NCI-H1930 (cell line): Measurements from ENCODE around the gene GALNT2.

ENCODE experiments used
- DNase-seq, 2 experiments: peaks; one replicate each; lab custom pipeline; 2025; lab: John Stamatoyannopoulos, UW

The GALNT2 gene

DNA sequence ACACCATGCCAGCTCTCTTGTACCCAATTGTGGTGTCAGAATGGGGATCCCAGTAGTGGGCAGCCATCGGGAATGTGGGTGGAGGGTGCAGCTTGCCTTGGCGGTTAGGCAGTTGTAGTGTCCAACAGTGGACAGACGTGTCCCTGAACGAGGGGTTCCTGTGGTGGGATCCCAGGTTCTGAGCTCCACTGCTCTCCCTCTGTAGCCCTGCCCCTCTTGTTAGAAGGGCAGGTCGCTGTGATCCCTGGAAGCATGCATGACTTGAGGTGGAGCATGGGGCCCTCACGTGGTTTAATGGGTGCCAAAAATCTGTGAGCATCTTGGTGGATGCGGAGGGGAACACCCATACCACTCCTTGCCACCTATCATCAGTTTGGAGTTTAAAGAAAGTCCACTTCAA is 4.3 kb downstream of the GALNT2 start:
- DNase-seq: no peak

- DNase-seq: no peak
These were observed 5.3 kb downstream of the GALNT2 start for GRCh38 chr1:230072296-230072695.

DNA sequence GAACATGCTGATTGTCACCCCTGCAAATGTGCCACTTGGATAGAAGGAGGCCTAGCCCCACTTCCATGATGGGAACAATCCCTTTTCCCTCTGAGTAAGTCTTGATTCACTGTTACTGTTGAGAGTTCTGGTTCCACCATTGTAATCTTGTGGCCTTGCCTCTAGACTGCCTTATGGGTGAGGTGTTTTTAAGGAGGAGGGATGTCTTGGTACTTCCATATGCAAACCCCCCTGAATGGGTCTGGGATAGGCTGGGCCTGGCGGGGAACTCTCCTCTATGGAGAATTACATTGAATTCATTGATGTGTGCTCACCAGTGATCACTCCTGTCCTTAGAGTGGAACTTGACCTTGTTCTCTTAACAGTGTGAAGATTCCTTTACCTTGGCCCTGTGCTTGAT is 5.8 kb downstream of the GALNT2 start:
- DNase-seq: no peak

DNA sequence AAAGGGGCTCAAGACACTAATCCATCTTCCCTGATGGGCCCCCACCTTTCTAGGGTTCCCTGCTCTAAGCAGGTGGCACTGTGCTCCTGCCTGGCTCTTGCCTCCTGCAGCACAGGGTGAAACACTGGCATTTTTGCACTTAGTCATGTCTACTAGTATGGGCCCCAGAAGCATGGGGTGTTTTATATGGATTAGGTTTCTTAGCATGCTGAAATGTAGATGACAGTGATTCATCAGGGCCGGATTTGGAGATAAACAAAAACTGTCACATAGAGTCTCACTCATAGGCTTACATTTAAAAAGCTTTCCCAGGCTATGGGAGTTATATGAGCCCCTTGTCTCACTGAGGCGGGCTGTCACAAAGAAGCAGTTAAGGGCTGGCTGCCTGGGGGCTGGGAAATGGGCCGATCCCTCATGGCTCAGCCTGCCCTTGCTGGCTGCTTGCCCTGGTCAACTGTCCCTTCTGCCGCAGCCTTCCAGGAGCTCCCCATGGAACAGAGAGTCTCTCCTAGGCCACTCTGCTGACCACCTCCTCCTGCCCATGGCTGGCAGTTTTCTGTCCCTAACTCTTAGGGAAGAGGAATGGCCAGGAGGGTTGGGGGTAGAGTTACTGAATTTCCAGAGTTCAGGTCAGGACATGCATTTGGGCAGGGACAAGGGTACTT is 6.5 kb downstream of the GALNT2 start:
- DNase-seq: no peak

DNA sequence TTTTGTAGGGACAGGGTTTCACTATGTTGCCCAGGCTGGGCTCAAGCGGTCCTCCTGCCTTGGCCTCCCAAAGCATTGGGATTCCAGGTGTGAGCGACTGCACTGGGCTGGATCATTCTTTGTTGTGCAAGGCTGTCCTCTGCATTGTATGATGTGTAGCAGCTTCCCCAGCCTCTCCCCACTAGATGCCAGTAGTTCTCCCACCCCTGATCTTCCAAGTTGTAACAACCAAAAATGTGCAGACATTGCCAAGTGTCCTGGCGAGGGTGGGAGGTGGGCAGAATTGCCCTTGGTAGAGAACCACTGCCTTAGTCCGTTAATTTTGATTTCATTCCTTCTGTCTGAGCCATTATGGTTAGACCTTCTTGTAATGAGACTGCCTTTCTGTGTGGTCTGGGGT is 7.2 kb downstream of the GALNT2 start:
- no peak for DNase-seq

- no peak for DNase-seq
These were observed 7.7 kb downstream of the GALNT2 start for GRCh38 chr1:230074762-230075161.

- DNase-seq: no peak
These were observed 9.1 kb downstream of the GALNT2 start for GRCh38 chr1:230076121-230076520.

GRCh38 chr1:230077011-230077410 is 10.0 kb downstream of the GALNT2 start:
- no peak for DNase-seq

DNA sequence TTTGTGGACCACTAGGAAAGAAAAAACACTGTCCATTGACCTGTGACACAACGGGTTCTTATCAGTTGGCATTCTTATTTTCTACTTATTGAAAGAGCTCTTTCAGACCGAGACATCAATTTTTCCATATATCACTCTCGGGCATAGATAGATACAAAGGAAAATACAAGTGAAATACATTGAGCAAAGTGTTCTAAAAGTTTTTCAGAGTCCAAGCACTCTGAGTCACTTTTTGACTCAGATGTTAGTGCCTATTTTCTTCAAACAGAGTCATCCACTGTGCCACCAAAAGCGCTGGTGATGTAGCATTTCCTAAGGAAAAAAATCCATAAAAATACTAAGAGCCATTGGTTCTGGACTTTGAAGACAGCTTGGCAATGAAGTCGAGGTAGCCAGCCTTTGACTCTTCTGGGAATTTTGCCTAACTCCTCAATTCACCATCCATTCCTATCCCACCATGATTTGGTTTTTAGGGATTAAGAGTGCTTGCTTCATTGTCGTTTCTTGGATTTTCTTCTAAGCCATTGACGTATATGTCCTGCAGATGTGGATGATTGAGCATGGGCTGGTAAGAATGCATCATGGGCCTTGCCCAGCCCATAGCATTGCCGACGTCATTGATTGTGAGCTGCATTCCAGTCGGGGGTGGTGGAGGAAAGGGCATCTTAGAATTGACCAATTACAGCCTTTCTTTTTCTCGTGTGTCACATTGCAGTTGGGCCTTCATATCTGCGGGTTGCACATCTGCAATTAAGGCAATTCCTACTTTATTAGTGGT is 10.6 kb downstream of the GALNT2 start:
- DNase-seq: no peak

DNA sequence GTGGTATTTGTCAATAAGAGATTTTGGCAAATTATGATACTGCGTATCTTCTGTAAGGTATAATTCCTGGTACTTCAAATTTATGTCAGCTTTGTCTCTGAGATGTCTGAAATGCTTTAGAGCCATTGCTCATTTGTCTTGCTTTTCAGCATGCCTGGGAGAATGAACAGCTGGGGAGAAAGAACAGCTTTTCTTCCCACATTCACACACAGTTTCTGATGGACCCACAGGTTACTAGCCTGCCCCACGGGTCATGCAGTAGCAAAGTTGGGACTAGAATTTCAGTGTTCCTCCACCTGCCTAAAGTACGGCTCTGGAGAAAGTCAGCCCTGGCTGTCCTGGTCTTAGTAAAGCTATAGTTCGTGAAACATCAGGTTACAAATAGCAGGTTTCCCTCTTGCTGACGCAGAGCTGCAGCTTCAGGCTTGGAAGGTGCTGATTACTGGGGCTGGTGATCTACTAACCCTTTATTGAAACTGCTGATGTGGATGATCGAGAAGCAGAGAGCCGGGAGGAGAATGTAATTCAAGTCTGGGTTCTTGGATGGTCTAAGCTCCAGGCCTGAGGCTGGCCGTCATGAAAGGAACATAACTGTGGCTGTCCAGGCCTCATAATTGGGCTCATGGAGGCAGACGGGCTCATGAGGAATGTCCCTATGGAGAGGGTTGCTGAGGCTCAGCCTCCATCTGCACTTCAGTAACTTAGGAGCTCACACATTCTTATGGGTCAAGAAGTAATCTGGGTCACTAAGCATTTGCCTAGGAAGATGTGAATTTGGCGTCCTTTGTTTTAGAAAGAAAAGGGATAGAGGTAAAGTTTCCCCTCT is 12.4 kb downstream of the GALNT2 start:
- no peak for DNase-seq

DNA sequence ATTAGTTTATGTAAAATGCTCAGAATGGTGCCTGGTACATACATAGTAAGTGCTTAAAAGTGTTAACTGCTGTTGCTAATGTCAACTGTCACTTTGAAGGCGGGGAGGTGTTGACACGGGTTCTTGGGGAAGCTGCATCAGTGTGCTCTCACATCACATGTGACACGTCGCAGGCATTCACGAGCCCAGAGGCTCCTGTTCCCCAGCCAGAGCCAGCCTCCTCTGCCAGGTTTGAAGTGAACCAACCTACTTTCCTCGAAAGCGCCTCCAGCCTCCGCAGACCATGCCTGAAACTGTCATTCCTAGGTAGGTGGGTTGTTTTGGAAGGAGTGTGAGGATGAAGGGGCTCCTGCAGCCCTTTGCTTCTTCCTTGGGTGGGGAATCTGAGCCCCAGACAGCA is 13.8 kb downstream of the GALNT2 start:
- DNase-seq: no peak

DNA sequence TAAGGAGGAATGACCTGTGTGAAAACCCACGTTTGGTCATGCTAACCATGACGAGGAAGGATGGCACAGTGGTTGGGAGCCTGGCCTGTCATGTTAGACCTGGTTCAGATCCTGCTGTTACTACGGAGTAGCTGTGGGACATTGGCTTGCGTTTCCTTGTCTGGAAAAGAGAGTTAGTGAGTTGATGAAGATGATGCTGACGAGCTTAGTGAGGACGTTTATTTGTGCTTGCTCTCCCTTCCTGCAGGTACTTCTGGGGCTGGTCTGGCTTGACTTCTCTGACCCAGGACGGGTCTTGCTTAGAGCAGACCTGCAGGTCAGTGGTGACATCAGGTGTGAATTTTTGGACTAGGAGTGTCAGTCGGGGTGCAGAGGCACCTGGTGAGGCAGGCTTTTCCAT is 14.7 kb downstream of the GALNT2 start:
- DNase-seq: no peak

GRCh38 chr1:230082211-230082610 is 15.2 kb downstream of the GALNT2 start:
- DNase-seq: no peak

- no peak for DNase-seq
These were observed 16.0 kb downstream of the GALNT2 start for GRCh38 chr1:230083053-230083452.

GRCh38 chr1:230083746-230084407 is 16.8 kb downstream of the GALNT2 start:
- DNase-seq: no peak

DNA sequence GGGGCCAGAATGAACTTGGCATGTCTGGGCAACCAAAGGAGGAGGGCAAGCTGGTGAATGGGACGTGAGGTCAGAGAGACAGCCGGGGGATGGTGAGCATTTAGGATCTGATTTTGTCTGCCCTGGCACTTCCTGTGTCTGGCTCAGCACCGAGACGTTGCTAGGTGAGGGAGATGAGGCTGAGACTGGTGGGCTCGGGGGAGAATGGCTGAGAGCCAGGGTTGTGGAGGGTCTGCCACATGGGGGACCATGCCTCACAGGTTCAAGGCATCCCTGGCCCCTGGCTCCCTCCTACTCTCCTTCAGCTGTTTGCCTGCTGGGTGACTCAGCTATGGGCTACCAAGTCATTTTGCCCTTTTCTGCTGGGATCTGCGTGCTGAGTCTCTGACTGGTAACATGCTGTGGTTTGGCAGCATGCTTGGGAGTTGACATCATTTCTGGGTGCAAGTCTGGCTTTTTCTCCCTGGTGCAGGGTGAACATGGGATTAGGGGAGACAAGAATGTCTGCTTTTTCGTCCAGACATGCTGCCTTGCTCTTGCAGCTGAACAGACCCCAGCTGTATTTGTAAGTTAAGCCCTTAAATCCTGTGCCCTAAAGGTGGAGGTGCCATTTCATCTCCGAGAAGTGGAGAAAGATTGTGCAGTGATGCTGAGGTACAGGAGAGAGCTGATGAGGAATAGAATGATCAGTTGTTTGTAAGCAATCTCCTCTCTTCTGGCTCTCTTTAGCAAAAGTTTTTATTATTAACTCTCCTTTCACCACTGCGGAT is 17.6 kb downstream of the GALNT2 start:
- no peak for DNase-seq

GRCh38 chr1:230085178-230085515 is 18.1 kb downstream of the GALNT2 start:
- no peak for DNase-seq

- DNase-seq: no peak
These were observed 19.1 kb downstream of the GALNT2 start for GRCh38 chr1:230086151-230086550.

- DNase-seq: no peak
These were observed 20.1 kb downstream of the GALNT2 start for GRCh38 chr1:230087028-230087716.

GRCh38 chr1:230087717-230088105 is 20.7 kb downstream of the GALNT2 start:
- no peak for DNase-seq

DNA sequence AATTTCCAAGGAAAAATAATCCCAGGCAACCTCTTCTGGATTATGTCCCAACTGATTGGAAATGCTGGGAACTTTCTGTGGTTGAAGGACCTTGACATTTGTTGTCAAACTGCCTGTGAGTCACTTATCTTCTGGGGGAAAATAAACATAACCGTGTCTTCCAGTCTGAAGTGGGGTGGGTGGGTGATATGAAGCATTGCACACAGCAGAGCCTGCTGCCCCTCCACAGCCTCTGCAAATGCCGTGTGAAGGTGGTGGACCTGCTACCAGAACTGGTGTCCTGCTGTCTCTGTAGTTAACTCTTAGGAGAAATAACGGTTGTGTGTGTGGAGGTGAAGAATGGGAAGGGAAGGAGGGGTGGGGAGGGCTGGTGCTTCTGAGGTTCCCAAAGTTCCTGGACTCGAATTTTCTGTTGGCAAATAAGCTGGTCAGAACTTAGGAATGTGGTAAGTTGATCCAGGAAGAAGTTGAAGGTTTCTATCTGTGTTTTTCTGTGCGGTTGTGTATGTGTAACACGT is 23.2 kb downstream of the GALNT2 start:
- no peak for DNase-seq
